CD4-positive, alpha-beta T cell treated with Interleukin-6 at 100 ng/mL for 8 hours (primary cell): ENCODE data around the gene ZNF302.
"Not testable (repeated sequence)": the region's sequence is repeated elsewhere in the genome, so short reads cannot be mapped to it uniquely, and the experiment has no call there.

ENCODE experiments used
- DNase-seq: peaks from one replicate; pipeline ENCODE4 v3.0.0-alpha.2; 2020; ENCODE audit warnings: mixed read lengths, low spot score

ZNF302 gene

GRCh38 chr19:34673590-34673989 lies 3.9 kb upstream of the ZNF302 start:
- no peak for DNase-seq

GRCh38 chr19:34675250-34675649 lies 2.2 kb upstream of the ZNF302 start:
- no peak for DNase-seq

- DNase-seq: no peak
These were observed 1.6 kb upstream of the ZNF302 start for GRCh38 chr19:34675919-34676318.

- DNase-seq: peak; percentile 77
These were observed 637 bp upstream of the ZNF302 start, which contains the start of gene SCGB2B2 for GRCh38 chr19:34676697-34677385. Gene SCGB2B2 (minus strand): TSS chr19:34677159. CDS start chr19:34594563, 82,596 bp downstream.

- no peak for DNase-seq
These were observed 571 bp downstream of the ZNF302 start for GRCh38 chr19:34678085-34678412.

GRCh38 chr19:34678421-34678820 lies 943 bp downstream of the ZNF302 start:
- DNase-seq: no peak

GRCh38 chr19:34681478-34681877 lies 4.0 kb downstream of the ZNF302 start:
- no peak for DNase-seq

- not testable (repeated sequence) for DNase-seq
These were observed 7.8 kb downstream of the ZNF302 start for GRCh38 chr19:34685266-34685665.

- DNase-seq: no peak
These were observed 9.0 kb downstream of the ZNF302 start for GRCh38 chr19:34686455-34686854.

- no peak for DNase-seq
These were observed 9.9 kb downstream of the ZNF302 start for GRCh38 chr19:34687348-34687747.

- DNase-seq: no peak
These were observed 11.1 kb downstream of the ZNF302 start for GRCh38 chr19:34688592-34688991.

- DNase-seq: no peak
These were observed 12.9 kb downstream of the ZNF302 start for GRCh38 chr19:34690372-34690771.

GRCh38 chr19:34692549-34692948 lies 15.1 kb downstream of the ZNF302 start:
- DNase-seq: no peak

GRCh38 chr19:34707661-34708060 lies 30.2 kb downstream of the ZNF302 start:
- DNase-seq: no peak

- no peak for DNase-seq
These were observed 34.4 kb downstream of the ZNF302 start for GRCh38 chr19:34711890-34712289.

GRCh38 chr19:34712395-34713261 lies 35.1 kb downstream of the ZNF302 start:
- peak; percentile 75 for DNase-seq

- DNase-seq: no peak
These were observed 35.8 kb downstream of the ZNF302 start for GRCh38 chr19:34713262-34713637.

GRCh38 chr19:34715357-34715756 lies 37.9 kb downstream of the ZNF302 start:
- DNase-seq: no peak

- DNase-seq: no peak
These were observed 44.9 kb downstream of the ZNF302 start for GRCh38 chr19:34722353-34722752.

GRCh38 chr19:34725400-34725799 lies 47.9 kb downstream of the ZNF302 start:
- DNase-seq: no peak

- DNase-seq: no peak
These were observed 53.7 kb downstream of the ZNF302 start for GRCh38 chr19:34731019-34731829.

- DNase-seq: no peak
These were observed 54.5 kb downstream of the ZNF302 start for GRCh38 chr19:34731964-34732363.
